PFSK-1 (cell line): ENCODE results near the gene PPP1R9A.

Source experiments
- POLR2AphosphoS5 ChIP-seq: IDR thresholded peaks from 2 replicates; pipeline ENCODE4 v1.6.1; 2012; ENCODE audit warnings: low read depth, mild to moderate bottlenecking, control low read depth, low read length, moderate library complexity
- TAF1 ChIP-seq: IDR thresholded peaks from 2 replicates; pipeline ENCODE4 v1.6.1; 2012; ENCODE audit warnings: low read length, control low read depth, borderline replicate concordance; ENCODE audit not compliant: insufficient read depth

- TF ChIP-seq POLR2AphosphoS5 (no peak), TAF1 (no peak)
These were observed 195.3 kb downstream of the PPP1R9A start for GRCh38 chr7:95102662-95103061.
